GM12891 (cell line): ENCODE results near the gene ITPR1.

Source experiments
- PAX5 ChIP-seq: IDR thresholded peaks from 2 replicates; pipeline ENCODE4 v1.6.1; 2011; ENCODE audit warnings: low read length, moderate library complexity, mild to moderate bottlenecking; ENCODE audit not compliant: insufficient read depth, severe bottlenecking
- POLR2A ChIP-seq: IDR thresholded peaks from 2 replicates; pipeline ENCODE4 v1.6.1; 2011; ENCODE audit warnings: low read depth, low read length, control low read depth
- POLR2AphosphoS5 ChIP-seq: IDR thresholded peaks from 2 replicates; pipeline ENCODE4 v1.6.1; 2011; ENCODE audit warnings: low read depth, low read length, control low read depth
- POU2F2 ChIP-seq: IDR thresholded peaks from 2 replicates; pipeline ENCODE4 v1.6.1; 2011; ENCODE audit warnings: low read depth, mild to moderate bottlenecking, control low read depth, low read length, moderate library complexity
- SPI1 ChIP-seq: IDR thresholded peaks from 2 replicates; pipeline ENCODE4 v1.6.1; 2011; ENCODE audit warnings: low read depth, low read length, control low read depth
- TAF1 ChIP-seq: IDR thresholded peaks from 2 replicates; pipeline ENCODE4 v1.6.1; 2011; ENCODE audit warnings: low read depth, low read length, control low read depth

DNA sequence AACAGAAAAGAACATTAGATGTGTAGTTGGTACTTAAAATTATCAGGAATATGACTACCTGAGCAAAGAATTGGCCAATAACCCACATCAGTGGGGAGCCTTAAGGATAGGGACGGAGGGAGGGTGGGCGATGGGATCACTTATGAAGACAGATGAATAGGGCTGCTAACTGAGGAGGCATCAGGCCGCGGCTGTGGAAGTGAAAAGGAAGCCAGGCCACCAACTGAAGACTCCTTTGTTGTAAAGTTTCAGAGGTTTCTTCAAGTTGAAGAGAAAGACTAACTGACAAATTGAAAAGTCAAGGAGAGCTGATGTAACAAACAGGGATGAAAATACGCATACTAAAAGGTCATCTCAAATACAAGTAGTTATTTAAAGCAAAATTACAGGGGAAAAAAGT lies 350.5 kb downstream of the ITPR1 start:
- TF ChIP-seq POLR2A: no peak
- no peak for TF ChIP-seq POLR2AphosphoS5
- TF ChIP-seq PAX5: no peak
- no peak for TF ChIP-seq TAF1
- TF ChIP-seq SPI1: no peak
- no peak for TF ChIP-seq POU2F2
